K562 (cell line): ENCODE data around the gene ZNF679. TPM values are rescaled to one million over a fixed set of nuclear protein-coding genes. Genes with fewer than 3 reads are reported as not detected.

ENCODE experiments used
- HNRNPK ChIP-seq: fragments of 200-400 bp; formaldehyde crosslinking; IDR thresholded peaks from one replicate; pipeline ENCODE4 v1.6.1; 2018; ENCODE audit warnings: mild to moderate bottlenecking, low read depth, low read length; ENCODE audit not compliant: poor library complexity, severe bottlenecking
- HNRNPLL ChIP-seq: fragments of 200-400 bp; formaldehyde crosslinking; IDR thresholded peaks from 2 replicates; pipeline ENCODE4 v1.6.1; 2017; ENCODE audit warnings: low read length, low read depth, mild to moderate bottlenecking; ENCODE audit not compliant: poor library complexity, severe bottlenecking
- NCOA4 ChIP-seq: fragments of 450-650 bp; IDR thresholded peaks from 2 replicates; pipeline ENCODE4 v1.6.1; 2018; ENCODE audit warnings: mild to moderate bottlenecking; ENCODE audit not compliant: partially characterized antibody
- NFE2L1 ChIP-seq: fragments of 450-650 bp; IDR thresholded peaks from 2 replicates; pipeline ENCODE4 v1.6.1; 2016; ENCODE audit warnings: missing genetic modification characterization, low read depth, mild to moderate bottlenecking, missing compliant biosample characterization, moderate library complexity, borderline replicate concordance
- RBM17 ChIP-seq: fragments of 200-400 bp; formaldehyde crosslinking; IDR thresholded peaks from 2 replicates; pipeline ENCODE4 v1.6.1; 2017; ENCODE audit warnings: low read depth, mild to moderate bottlenecking, low read length, borderline replicate concordance
- RBM34 ChIP-seq: fragments of 200-400 bp; formaldehyde crosslinking; IDR thresholded peaks from 2 replicates; pipeline ENCODE4 v1.6.1; 2018; ENCODE audit warnings: low read length, borderline replicate concordance; ENCODE audit not compliant: insufficient read depth
- ZNF583 ChIP-seq: fragments of 250-450 bp; sonication (Bioruptor Pico); IDR thresholded peaks from 2 replicates; pipeline ENCODE4 v1.4.0; 2020
- polyA plus RNA-seq, 8 experiments: library from polyadenylated mRNA; depleted of rRNA in 4 of 8; stranded (reverse) in 5 of 8; unstranded in 3 of 8; fragments of >200 nt; fragmentation: Nextera tagmentation in 2 of 8; fragmentation: Illumina TruSeq in 1 of 8; extraction: Ambion mirVana in 2 of 8; extraction: Trizol in 1 of 8; gene quantifications; 2 replicates each; pipeline versions ENCODE4 v1.2.1 to v1.2.3, GENCODE V29; 2011 to 2014; ENCODE audit warnings: inconsistent platforms in 1 of 8, missing spikeins in 1 of 8
- total RNA-seq, 7 experiments: library from RNA; depleted of rRNA in 6 of 7; stranded (reverse); fragments of >200 nt in 6 of 7; fragmentation: Illumina TruSeq in 2 of 7; extraction: Trizol in 2 of 7; gene quantifications; 2 replicates each; pipeline versions ENCODE4 v1.2.1 to v1.2.3, GENCODE V29; 2011 to 2021; ENCODE audit warnings: low replicate concordance in 1 of 7
- TF ChIP-seq, protein P1 (sequence below): fragments of 200-600 bp; sonication (generic); IDR thresholded peaks from one replicate; pipeline ENCODE4 v1.6.1; 2012; ENCODE audit warnings: mild to moderate bottlenecking, low read depth, low read length, inconsistent platforms
- TF ChIP-seq, protein P2 (sequence below), 3 experiments: fragments of 200-800 bp in 1 of 3; fragments of 250-450 bp in 1 of 3; fragments of 450-650 bp in 1 of 3; sonication (Bioruptor Pico) in 1 of 3; sonication (Bioruptor generic) in 1 of 3; formaldehyde crosslinking in 1 of 3; IDR thresholded peaks; 2 replicates each; pipeline versions ENCODE4 v1.6.1 to v1.8.0; 2016 to 2022; ENCODE audit warnings: mild to moderate bottlenecking in 2 of 3, missing genetic modification characterization in 2 of 3, missing compliant biosample characterization in 1 of 3, moderate library complexity in 1 of 3
- TF ChIP-seq, protein P3 (sequence below): fragments of 250-450 bp; sonication (Bioruptor Pico); IDR thresholded peaks from 2 replicates; pipeline ENCODE4 v1.8.0; 2021; ENCODE audit warnings: moderate library complexity, mild to moderate bottlenecking, inconsistent platforms

Gene ZNF679
- total and polyA plus RNA-seq, 9 of the 15 experiments (the other 6 are each of a cell fraction or from before 2014, with no cell fraction given) = not detected

DNA sequence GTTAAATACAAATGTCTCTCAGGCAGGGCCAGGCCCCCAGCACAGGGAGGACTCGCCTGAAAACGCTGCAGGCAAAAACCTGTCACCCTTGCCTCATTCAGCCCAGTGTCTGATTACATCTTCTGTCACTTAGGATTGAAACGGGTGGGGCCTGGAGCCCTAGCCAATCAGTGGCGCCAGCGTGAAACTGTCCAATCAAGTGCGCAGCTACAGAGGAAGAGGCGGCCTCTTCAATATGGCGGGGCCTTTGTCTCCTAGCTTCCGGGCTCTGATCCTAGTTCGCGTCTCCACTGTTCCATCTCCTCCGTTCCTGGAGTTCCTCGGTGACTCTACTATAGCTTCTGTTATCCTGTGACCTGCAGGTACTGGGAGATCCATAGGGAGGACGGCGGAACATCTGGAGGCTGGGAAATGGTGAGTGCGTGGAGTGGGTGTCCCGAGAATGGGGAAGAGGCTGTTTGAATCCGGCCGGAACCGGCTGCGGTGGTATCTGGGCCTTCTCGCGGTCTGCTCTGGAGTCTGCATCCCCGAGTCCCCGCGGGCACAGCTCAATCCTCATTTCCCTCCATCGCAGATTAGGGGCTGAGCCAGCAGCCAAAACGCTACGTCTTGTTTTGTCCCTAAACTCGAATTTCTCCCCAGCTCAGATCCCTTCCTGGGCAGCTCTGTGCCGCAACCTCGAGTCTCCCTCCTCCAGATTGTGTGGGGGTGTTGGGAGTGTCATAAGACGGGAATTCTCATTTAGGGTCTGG lies 85.6 kb downstream of the ZNF679 start, which contains the start of gene ZNF736 (continued):
- TF ChIP-seq, protein P1, sequence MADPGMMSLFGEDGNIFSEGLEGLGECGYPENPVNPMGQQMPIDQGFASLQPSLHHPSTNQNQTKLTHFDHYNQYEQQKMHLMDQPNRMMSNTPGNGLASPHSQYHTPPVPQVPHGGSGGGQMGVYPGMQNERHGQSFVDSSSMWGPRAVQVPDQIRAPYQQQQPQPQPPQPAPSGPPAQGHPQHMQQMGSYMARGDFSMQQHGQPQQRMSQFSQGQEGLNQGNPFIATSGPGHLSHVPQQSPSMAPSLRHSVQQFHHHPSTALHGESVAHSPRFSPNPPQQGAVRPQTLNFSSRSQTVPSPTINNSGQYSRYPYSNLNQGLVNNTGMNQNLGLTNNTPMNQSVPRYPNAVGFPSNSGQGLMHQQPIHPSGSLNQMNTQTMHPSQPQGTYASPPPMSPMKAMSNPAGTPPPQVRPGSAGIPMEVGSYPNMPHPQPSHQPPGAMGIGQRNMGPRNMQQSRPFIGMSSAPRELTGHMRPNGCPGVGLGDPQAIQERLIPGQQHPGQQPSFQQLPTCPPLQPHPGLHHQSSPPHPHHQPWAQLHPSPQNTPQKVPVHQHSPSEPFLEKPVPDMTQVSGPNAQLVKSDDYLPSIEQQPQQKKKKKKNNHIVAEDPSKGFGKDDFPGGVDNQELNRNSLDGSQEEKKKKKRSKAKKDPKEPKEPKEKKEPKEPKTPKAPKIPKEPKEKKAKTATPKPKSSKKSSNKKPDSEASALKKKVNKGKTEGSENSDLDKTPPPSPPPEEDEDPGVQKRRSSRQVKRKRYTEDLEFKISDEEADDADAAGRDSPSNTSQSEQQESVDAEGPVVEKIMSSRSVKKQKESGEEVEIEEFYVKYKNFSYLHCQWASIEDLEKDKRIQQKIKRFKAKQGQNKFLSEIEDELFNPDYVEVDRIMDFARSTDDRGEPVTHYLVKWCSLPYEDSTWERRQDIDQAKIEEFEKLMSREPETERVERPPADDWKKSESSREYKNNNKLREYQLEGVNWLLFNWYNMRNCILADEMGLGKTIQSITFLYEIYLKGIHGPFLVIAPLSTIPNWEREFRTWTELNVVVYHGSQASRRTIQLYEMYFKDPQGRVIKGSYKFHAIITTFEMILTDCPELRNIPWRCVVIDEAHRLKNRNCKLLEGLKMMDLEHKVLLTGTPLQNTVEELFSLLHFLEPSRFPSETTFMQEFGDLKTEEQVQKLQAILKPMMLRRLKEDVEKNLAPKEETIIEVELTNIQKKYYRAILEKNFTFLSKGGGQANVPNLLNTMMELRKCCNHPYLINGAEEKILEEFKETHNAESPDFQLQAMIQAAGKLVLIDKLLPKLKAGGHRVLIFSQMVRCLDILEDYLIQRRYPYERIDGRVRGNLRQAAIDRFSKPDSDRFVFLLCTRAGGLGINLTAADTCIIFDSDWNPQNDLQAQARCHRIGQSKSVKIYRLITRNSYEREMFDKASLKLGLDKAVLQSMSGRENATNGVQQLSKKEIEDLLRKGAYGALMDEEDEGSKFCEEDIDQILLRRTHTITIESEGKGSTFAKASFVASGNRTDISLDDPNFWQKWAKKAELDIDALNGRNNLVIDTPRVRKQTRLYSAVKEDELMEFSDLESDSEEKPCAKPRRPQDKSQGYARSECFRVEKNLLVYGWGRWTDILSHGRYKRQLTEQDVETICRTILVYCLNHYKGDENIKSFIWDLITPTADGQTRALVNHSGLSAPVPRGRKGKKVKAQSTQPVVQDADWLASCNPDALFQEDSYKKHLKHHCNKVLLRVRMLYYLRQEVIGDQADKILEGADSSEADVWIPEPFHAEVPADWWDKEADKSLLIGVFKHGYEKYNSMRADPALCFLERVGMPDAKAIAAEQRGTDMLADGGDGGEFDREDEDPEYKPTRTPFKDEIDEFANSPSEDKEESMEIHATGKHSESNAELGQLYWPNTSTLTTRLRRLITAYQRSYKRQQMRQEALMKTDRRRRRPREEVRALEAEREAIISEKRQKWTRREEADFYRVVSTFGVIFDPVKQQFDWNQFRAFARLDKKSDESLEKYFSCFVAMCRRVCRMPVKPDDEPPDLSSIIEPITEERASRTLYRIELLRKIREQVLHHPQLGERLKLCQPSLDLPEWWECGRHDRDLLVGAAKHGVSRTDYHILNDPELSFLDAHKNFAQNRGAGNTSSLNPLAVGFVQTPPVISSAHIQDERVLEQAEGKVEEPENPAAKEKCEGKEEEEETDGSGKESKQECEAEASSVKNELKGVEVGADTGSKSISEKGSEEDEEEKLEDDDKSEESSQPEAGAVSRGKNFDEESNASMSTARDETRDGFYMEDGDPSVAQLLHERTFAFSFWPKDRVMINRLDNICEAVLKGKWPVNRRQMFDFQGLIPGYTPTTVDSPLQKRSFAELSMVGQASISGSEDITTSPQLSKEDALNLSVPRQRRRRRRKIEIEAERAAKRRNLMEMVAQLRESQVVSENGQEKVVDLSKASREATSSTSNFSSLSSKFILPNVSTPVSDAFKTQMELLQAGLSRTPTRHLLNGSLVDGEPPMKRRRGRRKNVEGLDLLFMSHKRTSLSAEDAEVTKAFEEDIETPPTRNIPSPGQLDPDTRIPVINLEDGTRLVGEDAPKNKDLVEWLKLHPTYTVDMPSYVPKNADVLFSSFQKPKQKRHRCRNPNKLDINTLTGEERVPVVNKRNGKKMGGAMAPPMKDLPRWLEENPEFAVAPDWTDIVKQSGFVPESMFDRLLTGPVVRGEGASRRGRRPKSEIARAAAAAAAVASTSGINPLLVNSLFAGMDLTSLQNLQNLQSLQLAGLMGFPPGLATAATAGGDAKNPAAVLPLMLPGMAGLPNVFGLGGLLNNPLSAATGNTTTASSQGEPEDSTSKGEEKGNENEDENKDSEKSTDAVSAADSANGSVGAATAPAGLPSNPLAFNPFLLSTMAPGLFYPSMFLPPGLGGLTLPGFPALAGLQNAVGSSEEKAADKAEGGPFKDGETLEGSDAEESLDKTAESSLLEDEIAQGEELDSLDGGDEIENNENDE = no peak
- TF ChIP-seq HNRNPLL (no peak), RBM17 (no peak), ZNF583 (CRISPR knock-in tag) (no peak), HNRNPK (no peak), NFE2L1 (tag) (no peak), RBM34 (no peak), NCOA4 (no peak)
- TF ChIP-seq, protein P2, sequence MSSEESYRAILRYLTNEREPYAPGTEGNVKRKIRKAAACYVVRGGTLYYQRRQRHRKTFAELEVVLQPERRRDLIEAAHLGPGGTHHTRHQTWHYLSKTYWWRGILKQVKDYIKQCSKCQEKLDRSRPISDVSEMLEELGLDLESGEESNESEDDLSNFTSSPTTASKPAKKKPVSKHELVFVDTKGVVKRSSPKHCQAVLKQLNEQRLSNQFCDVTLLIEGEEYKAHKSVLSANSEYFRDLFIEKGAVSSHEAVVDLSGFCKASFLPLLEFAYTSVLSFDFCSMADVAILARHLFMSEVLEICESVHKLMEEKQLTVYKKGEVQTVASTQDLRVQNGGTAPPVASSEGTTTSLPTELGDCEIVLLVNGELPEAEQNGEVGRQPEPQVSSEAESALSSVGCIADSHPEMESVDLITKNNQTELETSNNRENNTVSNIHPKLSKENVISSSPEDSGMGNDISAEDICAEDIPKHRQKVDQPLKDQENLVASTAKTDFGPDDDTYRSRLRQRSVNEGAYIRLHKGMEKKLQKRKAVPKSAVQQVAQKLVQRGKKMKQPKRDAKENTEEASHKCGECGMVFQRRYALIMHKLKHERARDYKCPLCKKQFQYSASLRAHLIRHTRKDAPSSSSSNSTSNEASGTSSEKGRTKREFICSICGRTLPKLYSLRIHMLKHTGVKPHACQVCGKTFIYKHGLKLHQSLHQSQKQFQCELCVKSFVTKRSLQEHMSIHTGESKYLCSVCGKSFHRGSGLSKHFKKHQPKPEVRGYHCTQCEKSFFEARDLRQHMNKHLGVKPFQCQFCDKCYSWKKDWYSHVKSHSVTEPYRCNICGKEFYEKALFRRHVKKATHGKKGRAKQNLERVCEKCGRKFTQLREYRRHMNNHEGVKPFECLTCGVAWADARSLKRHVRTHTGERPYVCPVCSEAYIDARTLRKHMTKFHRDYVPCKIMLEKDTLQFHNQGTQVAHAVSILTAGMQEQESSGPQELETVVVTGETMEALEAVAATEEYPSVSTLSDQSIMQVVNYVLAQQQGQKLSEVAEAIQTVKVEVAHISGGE (CRISPR knock-in tag; IDR thresholded peaks at IDR 0.05) = 0 out of 6 replicates have a peak, but pooled peaks of 1 of the 3 experiments have one; percentile 17
- TF ChIP-seq, protein P3, sequence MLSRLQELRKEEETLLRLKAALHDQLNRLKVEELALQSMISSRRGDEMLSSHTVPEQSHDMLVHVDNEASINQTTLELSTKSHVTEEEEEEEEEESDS (CRISPR knock-in tag) = no peak
